Panc1 (cell line): ENCODE results near the gene FOXA3. TPM values are rescaled to one million over a fixed set of nuclear protein-coding genes. Genes with fewer than 3 reads are reported as not detected.

Experiments used
- ATAC-seq: fragments of 200-7000 bp; cut with Tn5 transposase; 2 replicates; pipeline ENCODE4 v1.9.1; 2020; ENCODE audit warnings: mild to moderate bottlenecking, moderate library complexity
- BruUV-seq: library from RNA; stranded (reverse); fragments of 400-500 nt; replicated peaks from 2 replicates; lab custom pipeline; 2021; lab: Mats Ljungman, UMichigan
- CTCF ChIA-PET: fragments of 300-600 bp; sonication (Branson Sonifier 250); formaldehyde crosslinking; loops from one replicate; lab custom pipeline; 2022; ENCODE audit warnings: antibody characterized with exemption; lab: Charles Lee
- POLR2A ChIA-PET: fragments of 300-600 bp; sonication (Branson Sonifier 250); formaldehyde crosslinking; loops from one replicate; lab custom pipeline; 2022; ENCODE audit warnings: antibody characterized with exemption; lab: Charles Lee
- DNase-seq: peaks from one replicate; pipeline ENCODE4 v3.0.0-alpha.2; 2010; ENCODE audit warnings: low read depth, low spot score
- H3K27ac ChIP-seq: 2 replicates; pipeline ENCODE4 v1.5.1; 2011; ENCODE audit warnings: mild to moderate bottlenecking, low read length, inconsistent platforms
- H3K27me3 ChIP-seq: fragments of 200-500 bp; sonication (Bioruptor generic); 2 replicates; pipeline ENCODE4 v1.6.0; 2014; ENCODE audit warnings: low read length, inconsistent platforms; ENCODE audit not compliant: control insufficient read depth, insufficient read depth
- H3K36me3 ChIP-seq: fragments of 200-500 bp; sonication (Bioruptor generic); 2 replicates; pipeline ENCODE4 v1.5.1; 2014; ENCODE audit warnings: inconsistent platforms, mild to moderate bottlenecking, low read length, moderate library complexity; ENCODE audit not compliant: control insufficient read depth, insufficient read depth
- H3K4me1 ChIP-seq: 2 replicates; pipeline ENCODE4 v1.5.1; 2011; ENCODE audit warnings: inconsistent platforms, mild to moderate bottlenecking, low read length, moderate library complexity; ENCODE audit not compliant: control insufficient read depth, insufficient read depth
- H3K4me3 ChIP-seq, 2 experiments: 2 replicates each; pipeline ENCODE4 v1.5.1; 2011 to 2012; ENCODE audit warnings: low read depth in 2 of 2, low read length in 2 of 2, mild to moderate bottlenecking in 2 of 2, inconsistent platforms in 1 of 2, moderate library complexity in 1 of 2
- H3K9me3 ChIP-seq: fragments of 200-500 bp; sonication (Bioruptor generic); 2 replicates; pipeline ENCODE4 v1.5.1; 2014; ENCODE audit warnings: low read depth, mild to moderate bottlenecking, inconsistent platforms, low read length, moderate library complexity; ENCODE audit not compliant: control insufficient read depth, insufficient read depth
- POLR2AphosphoS5 ChIP-seq: IDR thresholded peaks from 2 replicates; pipeline ENCODE4 v1.6.1; 2012; ENCODE audit warnings: mild to moderate bottlenecking, low read depth, low read length, moderate library complexity
- SIN3A ChIP-seq: IDR thresholded peaks from 2 replicates; pipeline ENCODE4 v1.6.1; 2012; ENCODE audit warnings: low read depth, mild to moderate bottlenecking, low read length, moderate library complexity, borderline replicate concordance; ENCODE audit not compliant: insufficient read depth
- TCF7L2 ChIP-seq: IDR thresholded peaks from 2 replicates; pipeline ENCODE4 v1.6.1; 2011; ENCODE audit warnings: mild to moderate bottlenecking, low read depth, low read length, inconsistent platforms
- in situ Hi-C: cut with HindIII; loops from 2 replicates; pipeline ENCODE4 v1.10.0; 2016; ENCODE audit warnings: low sequenced_read_pairs, low pct_unique_long_range_greater_than_20kb
- intact Hi-C: fragments of 100-400 bp; cut with micrococcal nuclease; formaldehyde crosslinking; loops from one replicate; pipeline ENCODE4 v1.10.0; 2022; ENCODE audit not compliant: unreplicated experiment
- total RNA-seq: library from RNA; stranded (reverse); gene quantifications from one replicate; pipeline ENCODE4 v1.2.1, GENCODE V29; 2021; ENCODE audit not compliant: unreplicated experiment
- TF ChIP-seq, protein P1 (sequence below): fragments of 450-650 bp; IDR thresholded peaks from 2 replicates; pipeline ENCODE4 v1.5.1; 2017; ENCODE audit warnings: mild to moderate bottlenecking
- TF ChIP-seq, protein P2 (sequence below), 2 experiments: IDR thresholded peaks; 2 replicates each; pipeline ENCODE4 v1.6.1; 2011 to 2012; ENCODE audit warnings: low read depth in 2 of 2, control low read depth in 1 of 2, low read length in 1 of 2, mild to moderate bottlenecking in 1 of 2, moderate library complexity in 1 of 2; ENCODE audit not compliant: insufficient read depth in 1 of 2

Gene FOXA3
- total RNA-seq, 1 experiment from 2014 or later = 0.26 TPM

DNA sequence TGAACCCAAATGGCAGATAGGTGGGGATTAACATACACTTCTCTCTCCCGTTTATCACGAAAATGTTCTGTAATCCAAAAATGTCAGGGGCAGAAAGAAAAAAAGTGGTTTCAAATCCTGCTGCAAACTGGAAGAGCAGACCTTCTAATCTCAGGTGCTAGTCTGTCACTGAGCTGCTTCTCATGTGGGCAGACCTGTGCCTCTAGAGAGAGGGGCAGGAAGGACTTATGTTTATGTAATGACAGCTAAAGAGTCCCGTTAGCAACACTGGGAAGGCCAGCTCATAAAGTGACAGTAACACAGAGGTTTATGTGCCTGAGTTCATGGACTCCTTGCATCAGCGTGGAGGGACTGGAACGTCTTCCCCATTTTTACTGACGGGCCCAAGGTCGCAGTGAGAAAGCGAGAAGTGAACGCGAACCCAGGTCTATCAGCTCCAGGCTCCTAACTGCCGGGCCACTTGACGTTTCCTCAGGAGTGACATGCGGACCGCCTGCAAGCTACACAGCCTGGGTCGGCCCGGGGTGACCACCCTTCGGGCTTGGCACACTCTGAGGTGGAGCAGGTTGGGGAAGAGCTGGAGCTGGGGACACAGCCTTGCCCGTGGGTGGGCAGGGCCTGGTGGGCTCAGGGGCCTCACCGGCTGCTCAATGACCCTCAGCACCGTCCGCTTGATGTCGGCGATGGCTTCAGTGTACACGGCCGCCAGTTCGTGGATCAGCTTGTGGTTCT lies 39.4 kb upstream of the FOXA3 start:
- intact Hi-C loops (no loop called here), in situ Hi-C loops (no loop called here)
- Histone ChIP-seq H3K4me1 (no peaks in the 10 kb centered on the region; the same call in 1 of the 2 replicates), H3K27me3 (no peaks in the 10 kb centered on the region), H3K4me3 (no peak overlapping the region), H3K36me3 (no peaks in the 10 kb centered on the region), H3K9me3 (no peaks in the 10 kb centered on the region), H3K27ac (no peak overlapping the region)
- CTCF ChIA-PET = no interaction called here
- ATAC-seq (no peak), DNase-seq (no peak)
- TF ChIP-seq SIN3A (no peak), POLR2AphosphoS5 (no peak), TCF7L2 (no peak)
- TF ChIP-seq, protein P1, sequence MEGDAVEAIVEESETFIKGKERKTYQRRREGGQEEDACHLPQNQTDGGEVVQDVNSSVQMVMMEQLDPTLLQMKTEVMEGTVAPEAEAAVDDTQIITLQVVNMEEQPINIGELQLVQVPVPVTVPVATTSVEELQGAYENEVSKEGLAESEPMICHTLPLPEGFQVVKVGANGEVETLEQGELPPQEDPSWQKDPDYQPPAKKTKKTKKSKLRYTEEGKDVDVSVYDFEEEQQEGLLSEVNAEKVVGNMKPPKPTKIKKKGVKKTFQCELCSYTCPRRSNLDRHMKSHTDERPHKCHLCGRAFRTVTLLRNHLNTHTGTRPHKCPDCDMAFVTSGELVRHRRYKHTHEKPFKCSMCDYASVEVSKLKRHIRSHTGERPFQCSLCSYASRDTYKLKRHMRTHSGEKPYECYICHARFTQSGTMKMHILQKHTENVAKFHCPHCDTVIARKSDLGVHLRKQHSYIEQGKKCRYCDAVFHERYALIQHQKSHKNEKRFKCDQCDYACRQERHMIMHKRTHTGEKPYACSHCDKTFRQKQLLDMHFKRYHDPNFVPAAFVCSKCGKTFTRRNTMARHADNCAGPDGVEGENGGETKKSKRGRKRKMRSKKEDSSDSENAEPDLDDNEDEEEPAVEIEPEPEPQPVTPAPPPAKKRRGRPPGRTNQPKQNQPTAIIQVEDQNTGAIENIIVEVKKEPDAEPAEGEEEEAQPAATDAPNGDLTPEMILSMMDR = no peak
- no TSS peak for BruUV-seq
- POLR2A ChIA-PET = no interaction called here

DNA sequence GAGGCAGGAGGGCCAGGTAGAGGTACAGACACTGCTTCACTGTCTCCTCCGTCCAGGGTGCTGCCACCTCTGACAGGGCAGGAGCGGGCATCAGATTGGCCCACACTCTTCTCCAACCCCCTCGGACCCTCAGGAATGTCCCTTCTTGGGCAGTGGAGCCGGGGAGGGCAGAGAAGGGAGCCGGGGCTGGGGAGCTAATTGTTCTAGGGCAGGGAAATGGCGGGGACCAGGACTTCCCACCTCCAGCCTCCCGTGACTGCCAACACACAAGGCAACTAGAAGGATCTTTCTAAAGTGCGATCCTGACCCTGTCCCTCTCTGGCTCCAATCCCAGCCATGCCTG lies 38.9 kb upstream of the FOXA3 start:
- CTCF ChIA-PET = no interaction called here

More for the DNA sequence above, 38.9 kb upstream of the FOXA3 start:
- Histone ChIP-seq H3K9me3 (no peaks in the 10 kb centered on the region), H3K27me3 (no peaks in the 10 kb centered on the region), H3K36me3 (no peaks in the 10 kb centered on the region), H3K4me1 (no peaks in the 10 kb centered on the region; the same call in 1 of the 2 replicates), H3K27ac (no peak overlapping the region), H3K4me3 (no peak overlapping the region)
- in situ Hi-C loops = no loop called here
- DNase-seq (no peak), ATAC-seq (no peak)
- no peak for TF ChIP-seq SIN3A
- no peak for TF ChIP-seq POLR2AphosphoS5
- no peak for TF ChIP-seq TCF7L2
- TF ChIP-seq, protein P1 = no peak
- TF ChIP-seq, protein P2, sequence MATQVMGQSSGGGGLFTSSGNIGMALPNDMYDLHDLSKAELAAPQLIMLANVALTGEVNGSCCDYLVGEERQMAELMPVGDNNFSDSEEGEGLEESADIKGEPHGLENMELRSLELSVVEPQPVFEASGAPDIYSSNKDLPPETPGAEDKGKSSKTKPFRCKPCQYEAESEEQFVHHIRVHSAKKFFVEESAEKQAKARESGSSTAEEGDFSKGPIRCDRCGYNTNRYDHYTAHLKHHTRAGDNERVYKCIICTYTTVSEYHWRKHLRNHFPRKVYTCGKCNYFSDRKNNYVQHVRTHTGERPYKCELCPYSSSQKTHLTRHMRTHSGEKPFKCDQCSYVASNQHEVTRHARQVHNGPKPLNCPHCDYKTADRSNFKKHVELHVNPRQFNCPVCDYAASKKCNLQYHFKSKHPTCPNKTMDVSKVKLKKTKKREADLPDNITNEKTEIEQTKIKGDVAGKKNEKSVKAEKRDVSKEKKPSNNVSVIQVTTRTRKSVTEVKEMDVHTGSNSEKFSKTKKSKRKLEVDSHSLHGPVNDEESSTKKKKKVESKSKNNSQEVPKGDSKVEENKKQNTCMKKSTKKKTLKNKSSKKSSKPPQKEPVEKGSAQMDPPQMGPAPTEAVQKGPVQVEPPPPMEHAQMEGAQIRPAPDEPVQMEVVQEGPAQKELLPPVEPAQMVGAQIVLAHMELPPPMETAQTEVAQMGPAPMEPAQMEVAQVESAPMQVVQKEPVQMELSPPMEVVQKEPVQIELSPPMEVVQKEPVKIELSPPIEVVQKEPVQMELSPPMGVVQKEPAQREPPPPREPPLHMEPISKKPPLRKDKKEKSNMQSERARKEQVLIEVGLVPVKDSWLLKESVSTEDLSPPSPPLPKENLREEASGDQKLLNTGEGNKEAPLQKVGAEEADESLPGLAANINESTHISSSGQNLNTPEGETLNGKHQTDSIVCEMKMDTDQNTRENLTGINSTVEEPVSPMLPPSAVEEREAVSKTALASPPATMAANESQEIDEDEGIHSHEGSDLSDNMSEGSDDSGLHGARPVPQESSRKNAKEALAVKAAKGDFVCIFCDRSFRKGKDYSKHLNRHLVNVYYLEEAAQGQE (IDR thresholded peaks at IDR 0.05; ENCODE audit: insufficient read depth in 1 of 2, low read depth in 2 of 2, low read length in 1 of 2) = no peak
- no TSS peak for BruUV-seq
- POLR2A ChIA-PET = no interaction called here
- intact Hi-C loops = no loop called here
